Ishikawa (cell line): ENCODE data around the gene LCLAT1.

Source experiments
- CEBPB ChIP-seq: IDR thresholded peaks from 2 replicates; pipeline ENCODE4 v1.6.1; 2012
- CREB1 ChIP-seq: IDR thresholded peaks from 2 replicates; pipeline ENCODE4 v1.6.1; 2012; ENCODE audit warnings: low read depth
- EGR1 ChIP-seq: IDR thresholded peaks from 2 replicates; pipeline ENCODE4 v1.6.1; 2012
- EP300 ChIP-seq: IDR thresholded peaks from 2 replicates; pipeline ENCODE4 v1.6.1; 2012; ENCODE audit warnings: borderline replicate concordance
- FOXM1 ChIP-seq: IDR thresholded peaks from 2 replicates; pipeline ENCODE4 v1.6.1; 2012; ENCODE audit warnings: low read depth, borderline replicate concordance
- NFIC ChIP-seq: IDR thresholded peaks from 2 replicates; pipeline ENCODE4 v1.6.1; 2012
- RAD21 ChIP-seq: IDR thresholded peaks from 2 replicates; pipeline ENCODE4 v1.6.1; 2012; ENCODE audit warnings: low read depth
- TAF1 ChIP-seq: IDR thresholded peaks from 2 replicates; pipeline ENCODE4 v1.6.1; 2012; ENCODE audit warnings: low read depth, mild to moderate bottlenecking
- TCF12 ChIP-seq: IDR thresholded peaks from 2 replicates; pipeline ENCODE4 v1.6.1; 2012; ENCODE audit warnings: low read depth
- TEAD4 ChIP-seq: IDR thresholded peaks from 2 replicates; pipeline ENCODE4 v1.6.1; 2012
- YY1 ChIP-seq: IDR thresholded peaks from 2 replicates; pipeline ENCODE4 v1.6.1; 2012; ENCODE audit warnings: low read depth
- ZBTB7A ChIP-seq: IDR thresholded peaks from 2 replicates; pipeline ENCODE4 v1.6.1; 2012; ENCODE audit warnings: low read depth
- TF ChIP-seq, protein P1 (sequence below): IDR thresholded peaks from 2 replicates; pipeline ENCODE4 v1.6.1; 2012
- TF ChIP-seq, protein P2 (sequence below): IDR thresholded peaks from 2 replicates; pipeline ENCODE4 v1.6.1; 2012; ENCODE audit warnings: low read depth, mild to moderate bottlenecking
- TF ChIP-seq, protein P3 (sequence below): IDR thresholded peaks from 2 replicates; pipeline ENCODE4 v1.6.1; 2012

The LCLAT1 gene

DNA sequence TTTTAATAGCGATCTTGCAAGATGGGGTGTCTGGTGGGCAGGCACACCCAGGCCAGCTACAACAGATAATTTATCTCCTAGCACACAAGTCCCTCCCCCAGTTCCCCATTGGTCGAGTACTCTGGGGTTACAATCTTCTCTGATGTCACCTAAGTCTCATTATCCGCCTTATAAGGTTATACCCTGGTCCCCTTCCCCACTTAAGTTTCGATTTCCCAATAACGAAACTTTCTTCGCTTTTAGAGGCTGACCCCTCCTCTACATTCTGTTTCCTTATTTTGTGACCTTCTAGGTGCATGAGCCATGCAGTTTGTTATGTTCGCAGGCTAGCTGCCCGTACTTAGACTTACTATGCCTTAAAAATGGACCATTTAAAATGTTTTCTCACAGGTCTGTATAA, 180.1 kb downstream of the LCLAT1 start:
- TF ChIP-seq CREB1 = no peak
- no peak for TF ChIP-seq NFIC
- no peak for TF ChIP-seq TEAD4
- no peak for TF ChIP-seq RAD21

DNA sequence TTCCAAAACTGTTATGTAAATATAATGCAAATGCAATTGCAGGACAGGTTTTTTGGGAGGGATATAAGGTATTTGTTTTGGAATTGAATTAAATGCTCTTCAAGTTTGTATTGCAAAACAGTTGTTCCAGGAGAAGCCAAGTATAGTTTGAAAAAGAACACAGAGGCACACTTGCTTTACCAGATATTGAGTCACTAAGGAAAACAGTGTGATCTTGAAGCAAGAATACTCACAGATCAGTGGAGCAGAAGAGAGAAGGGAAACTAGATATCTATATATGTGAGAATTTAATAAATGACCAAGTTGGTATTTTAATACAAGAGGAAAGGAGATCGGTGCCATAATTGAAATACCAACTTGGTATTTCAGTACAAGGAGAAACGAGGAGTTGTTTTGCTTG, 181.3 kb downstream of the LCLAT1 start:
- no peak for TF ChIP-seq EP300
- TF ChIP-seq EGR1 = no peak
- TF ChIP-seq, protein P1, sequence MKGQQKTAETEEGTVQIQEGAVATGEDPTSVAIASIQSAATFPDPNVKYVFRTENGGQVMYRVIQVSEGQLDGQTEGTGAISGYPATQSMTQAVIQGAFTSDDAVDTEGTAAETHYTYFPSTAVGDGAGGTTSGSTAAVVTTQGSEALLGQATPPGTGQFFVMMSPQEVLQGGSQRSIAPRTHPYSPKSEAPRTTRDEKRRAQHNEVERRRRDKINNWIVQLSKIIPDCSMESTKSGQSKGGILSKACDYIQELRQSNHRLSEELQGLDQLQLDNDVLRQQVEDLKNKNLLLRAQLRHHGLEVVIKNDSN = no peak
- no peak for TF ChIP-seq TCF12
- TF ChIP-seq TEAD4 = no peak
- TF ChIP-seq, protein P2, sequence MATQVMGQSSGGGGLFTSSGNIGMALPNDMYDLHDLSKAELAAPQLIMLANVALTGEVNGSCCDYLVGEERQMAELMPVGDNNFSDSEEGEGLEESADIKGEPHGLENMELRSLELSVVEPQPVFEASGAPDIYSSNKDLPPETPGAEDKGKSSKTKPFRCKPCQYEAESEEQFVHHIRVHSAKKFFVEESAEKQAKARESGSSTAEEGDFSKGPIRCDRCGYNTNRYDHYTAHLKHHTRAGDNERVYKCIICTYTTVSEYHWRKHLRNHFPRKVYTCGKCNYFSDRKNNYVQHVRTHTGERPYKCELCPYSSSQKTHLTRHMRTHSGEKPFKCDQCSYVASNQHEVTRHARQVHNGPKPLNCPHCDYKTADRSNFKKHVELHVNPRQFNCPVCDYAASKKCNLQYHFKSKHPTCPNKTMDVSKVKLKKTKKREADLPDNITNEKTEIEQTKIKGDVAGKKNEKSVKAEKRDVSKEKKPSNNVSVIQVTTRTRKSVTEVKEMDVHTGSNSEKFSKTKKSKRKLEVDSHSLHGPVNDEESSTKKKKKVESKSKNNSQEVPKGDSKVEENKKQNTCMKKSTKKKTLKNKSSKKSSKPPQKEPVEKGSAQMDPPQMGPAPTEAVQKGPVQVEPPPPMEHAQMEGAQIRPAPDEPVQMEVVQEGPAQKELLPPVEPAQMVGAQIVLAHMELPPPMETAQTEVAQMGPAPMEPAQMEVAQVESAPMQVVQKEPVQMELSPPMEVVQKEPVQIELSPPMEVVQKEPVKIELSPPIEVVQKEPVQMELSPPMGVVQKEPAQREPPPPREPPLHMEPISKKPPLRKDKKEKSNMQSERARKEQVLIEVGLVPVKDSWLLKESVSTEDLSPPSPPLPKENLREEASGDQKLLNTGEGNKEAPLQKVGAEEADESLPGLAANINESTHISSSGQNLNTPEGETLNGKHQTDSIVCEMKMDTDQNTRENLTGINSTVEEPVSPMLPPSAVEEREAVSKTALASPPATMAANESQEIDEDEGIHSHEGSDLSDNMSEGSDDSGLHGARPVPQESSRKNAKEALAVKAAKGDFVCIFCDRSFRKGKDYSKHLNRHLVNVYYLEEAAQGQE = no peak
- TF ChIP-seq FOXM1 = no peak
- TF ChIP-seq CREB1 = no peak
- no peak for TF ChIP-seq NFIC

DNA sequence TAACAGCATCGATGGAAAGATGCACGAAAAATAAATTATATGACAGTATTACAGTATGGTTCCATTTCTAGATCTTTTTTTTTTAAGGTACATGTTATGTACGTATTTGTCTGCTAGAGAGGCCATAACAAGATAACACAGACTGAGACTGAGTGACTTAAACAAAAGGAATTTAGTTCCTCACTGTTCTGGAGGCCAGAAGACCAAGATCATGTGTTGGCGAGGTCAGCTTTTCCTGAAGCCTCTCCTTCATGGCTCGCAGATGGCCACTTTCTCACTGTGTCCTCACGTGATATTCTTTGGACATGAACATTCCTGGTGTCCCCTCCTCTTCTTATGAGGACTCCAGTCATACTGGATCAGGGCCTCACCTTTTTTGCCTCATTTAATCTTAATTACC, 182.8 kb downstream of the LCLAT1 start:
- TF ChIP-seq TEAD4 = no peak
- TF ChIP-seq NFIC = no peak
- TF ChIP-seq, protein P2 = no peak
- no peak for TF ChIP-seq TCF12
- TF ChIP-seq YY1 = no peak

DNA sequence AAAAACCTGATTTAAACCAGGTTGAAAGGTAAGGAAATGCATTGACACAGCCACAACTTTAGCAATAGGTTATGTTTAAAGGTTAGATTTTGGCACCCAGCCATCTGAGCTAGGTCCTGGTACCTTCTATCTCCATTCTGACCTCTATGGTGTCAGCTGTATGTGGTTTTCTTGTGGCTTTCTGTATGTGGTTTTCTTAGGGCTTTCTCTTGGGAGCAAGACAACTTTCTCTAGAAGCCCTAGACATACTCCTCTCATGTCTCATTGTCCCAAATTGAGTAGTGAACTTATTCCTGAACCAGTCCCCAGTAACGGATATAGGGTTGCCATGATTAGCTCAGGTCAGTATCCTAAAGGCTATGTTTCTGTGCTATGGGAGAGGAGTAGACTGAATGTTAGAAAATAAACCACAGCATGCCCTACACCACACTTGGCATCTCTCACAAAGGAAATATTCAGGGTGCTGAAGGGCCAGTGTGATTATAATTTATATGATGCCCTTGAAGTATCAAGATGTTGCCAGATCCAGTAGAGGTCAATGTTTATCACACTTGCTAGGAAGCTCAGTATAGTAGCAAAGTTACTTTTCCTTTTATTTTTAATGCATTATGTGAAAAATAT, 184.1 kb downstream of the LCLAT1 start:
- TF ChIP-seq TEAD4 = no peak
- no peak for TF ChIP-seq FOXM1
- no peak for TF ChIP-seq ZBTB7A
- TF ChIP-seq, protein P2 = no peak
- TF ChIP-seq RAD21 = no peak
- TF ChIP-seq YY1 = no peak
- TF ChIP-seq CEBPB = no peak
- TF ChIP-seq, protein P1 = no peak
- no peak for TF ChIP-seq EGR1
- TF ChIP-seq NFIC = no peak
- no peak for TF ChIP-seq CREB1
- no peak for TF ChIP-seq TCF12
- no peak for TF ChIP-seq EP300
- no peak for TF ChIP-seq TAF1
- TF ChIP-seq, protein P3, sequence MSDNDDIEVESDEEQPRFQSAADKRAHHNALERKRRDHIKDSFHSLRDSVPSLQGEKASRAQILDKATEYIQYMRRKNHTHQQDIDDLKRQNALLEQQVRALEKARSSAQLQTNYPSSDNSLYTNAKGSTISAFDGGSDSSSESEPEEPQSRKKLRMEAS = no peak

DNA sequence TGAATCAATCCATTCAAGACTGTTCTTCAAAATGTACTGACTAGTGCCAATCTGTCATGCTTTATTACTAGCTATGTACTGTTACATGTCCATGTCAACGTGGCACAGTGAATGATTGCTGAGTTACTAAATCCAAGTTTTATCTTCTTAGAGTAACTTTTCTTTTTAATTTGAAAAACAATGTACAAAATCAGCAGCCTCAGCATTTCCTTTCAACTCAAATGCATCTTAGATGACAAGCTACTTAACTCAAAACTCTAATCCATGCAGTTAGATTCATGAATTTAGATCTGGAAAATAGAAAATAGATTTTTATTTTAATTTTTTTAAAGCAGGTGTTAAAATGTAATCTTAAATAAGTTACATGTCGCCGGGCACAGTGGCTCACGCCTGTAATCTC, 186.0 kb downstream of the LCLAT1 start:
- TF ChIP-seq EGR1 (no peak), RAD21 (no peak), FOXM1 (no peak), TCF12 (no peak), CEBPB (no peak), TEAD4 (no peak), YY1 (no peak), EP300 (no peak), TAF1 (no peak), CREB1 (no peak), ZBTB7A (no peak)
- TF ChIP-seq, protein P2 = no peak
- TF ChIP-seq, protein P3 = no peak
- TF ChIP-seq, protein P1 = no peak
